GM23338 (cell line): ENCODE results near the gene SPN. TPM values are rescaled to one million over a fixed set of nuclear protein-coding genes. Genes with fewer than 3 reads are reported as not detected.

Source experiments
- ATAC-seq: fragments of 200-7000 bp; cut with Tn5 transposase; 3 replicates; pipeline ENCODE4 v1.9.1; 2020
- DNase-seq: peaks from one replicate; pipeline ENCODE4 v3.0.0-alpha.2; 2015; ENCODE audit warnings: low spot score
- H2AFZ ChIP-seq: fragments of 200-600 bp; sonication (generic); 2 replicates; pipeline ENCODE4 v1.8.0; 2016; ENCODE audit warnings: antibody characterized with exemption, mild to moderate bottlenecking, moderate library complexity
- H3F3A ChIP-seq: fragments of 200-600 bp; sonication (generic); replicated peaks from 2 replicates; pipeline ENCODE4 v1.8.0; 2017; ENCODE audit warnings: antibody characterized with exemption, mixed run types, low read depth
- H3K27ac ChIP-seq: fragments of 200-600 bp; sonication (generic); 2 replicates; pipeline ENCODE4 v1.6.1; 2016; ENCODE audit warnings: low read depth
- H3K27me3 ChIP-seq: fragments of 200-600 bp; sonication (generic); 2 replicates; pipeline ENCODE4 v1.8.0; 2016; ENCODE audit warnings: mild to moderate bottlenecking, mixed run types, moderate library complexity; ENCODE audit not compliant: insufficient read depth
- H3K36me3 ChIP-seq: fragments of 200-600 bp; sonication (generic); 2 replicates; pipeline ENCODE4 v1.8.0; 2016; ENCODE audit warnings: mild to moderate bottlenecking; ENCODE audit not compliant: insufficient read depth
- H3K4me1 ChIP-seq: fragments of 200-600 bp; sonication (generic); 2 replicates; pipeline ENCODE4 v1.8.0; 2016; ENCODE audit warnings: mild to moderate bottlenecking, moderate library complexity; ENCODE audit not compliant: insufficient read depth
- H3K4me2 ChIP-seq: fragments of 200-600 bp; sonication (generic); 2 replicates; pipeline ENCODE4 v1.7.1; 2017; ENCODE audit warnings: mixed run types
- H3K4me3 ChIP-seq: fragments of 200-600 bp; sonication (generic); 2 replicates; pipeline ENCODE4 v1.6.1; 2016; ENCODE audit warnings: mixed run types
- H3K79me2 ChIP-seq: fragments of 200-600 bp; sonication (generic); replicated peaks from 2 replicates; pipeline ENCODE4 v1.8.0; 2017; ENCODE audit warnings: mild to moderate bottlenecking; ENCODE audit not compliant: insufficient read depth
- H3K9me2 ChIP-seq: fragments of 200-600 bp; sonication (generic); 2 replicates; pipeline ENCODE4 v1.8.0; 2017; ENCODE audit not compliant: insufficient read depth
- H4K20me1 ChIP-seq: fragments of 200-600 bp; sonication (generic); replicated peaks from 2 replicates; pipeline ENCODE4 v1.8.0; 2017; ENCODE audit warnings: mild to moderate bottlenecking; ENCODE audit not compliant: insufficient read depth
- H3K27ac Mint-ChIP-seq: 2 replicates; pipeline ENCODE4 v1.8.0; 2020; ENCODE audit warnings: inconsistent platforms, mild to moderate bottlenecking, moderate library complexity, mixed read lengths
- H3K27me3 Mint-ChIP-seq: 3 replicates; pipeline ENCODE4 v1.8.0; 2022; ENCODE audit warnings: low read depth, mild to moderate bottlenecking, moderate library complexity, mixed read lengths, inconsistent platforms; ENCODE audit not compliant: insufficient read depth, poor library complexity
- H3K36me3 Mint-ChIP-seq: 3 replicates; pipeline ENCODE4 v1.8.0; 2021; ENCODE audit warnings: low read depth, mild to moderate bottlenecking, inconsistent platforms, moderate library complexity, mixed read lengths
- H3K4me1 Mint-ChIP-seq: 3 replicates; pipeline ENCODE4 v1.8.0; 2020; ENCODE audit warnings: mild to moderate bottlenecking, inconsistent platforms, mixed read lengths
- H3K4me3 Mint-ChIP-seq: 3 replicates; pipeline ENCODE4 v1.8.0; 2021; ENCODE audit warnings: moderate library complexity, mild to moderate bottlenecking, inconsistent platforms, mixed read lengths
- H3K9me3 Mint-ChIP-seq: 3 replicates; pipeline ENCODE4 v1.8.0; 2020; ENCODE audit warnings: moderate library complexity, mild to moderate bottlenecking, inconsistent platforms, mixed read lengths
- CTCF ChIP-seq, 2 experiments: fragments of 200-600 bp in 1 of 2; sonication (generic) in 1 of 2; conservative IDR thresholded peaks; 2 replicates each; pipeline versions ENCODE4 v1.5.1 to v1.6.1; 2016 to 2017; ENCODE audit warnings: antibody characterized with exemption in 2 of 2, low read depth in 2 of 2, mild to moderate bottlenecking in 2 of 2, moderate library complexity in 1 of 2
- ETS1 ChIP-seq: IDR thresholded peaks from 2 replicates; pipeline ENCODE4 v1.6.1; 2016; ENCODE audit warnings: antibody characterized with exemption
- EZH2 ChIP-seq: fragments of 200-600 bp; sonication (generic); IDR thresholded peaks from one replicate; pipeline ENCODE4 v1.8.0; 2017; ENCODE audit warnings: antibody characterized with exemption, mild to moderate bottlenecking, low read depth; ENCODE audit not compliant: unreplicated experiment
- NANOG ChIP-seq: IDR thresholded peaks from 2 replicates; pipeline ENCODE4 v1.6.1; 2016; ENCODE audit warnings: antibody characterized with exemption, borderline replicate concordance
- STAT1 ChIP-seq: IDR thresholded peaks from one replicate; pipeline ENCODE4 v1.6.1; 2016; ENCODE audit warnings: antibody characterized with exemption; ENCODE audit not compliant: unreplicated experiment
- ZNF114 ChIP-seq: fragments of 250-450 bp; sonication (Bioruptor Pico); IDR thresholded peaks from 2 replicates; pipeline ENCODE4 v1.5.0; 2020; ENCODE audit warnings: mild to moderate bottlenecking, moderate library complexity
- ZNF462 ChIP-seq: fragments of 250-450 bp; sonication (Bioruptor Pico); IDR thresholded peaks from 2 replicates; pipeline ENCODE4 v1.5.0; 2020; ENCODE audit warnings: mild to moderate bottlenecking, moderate library complexity
- polyA plus RNA-seq: library from polyadenylated mRNA; unstranded; fragments of >200 nt; fragmentation: Nextera tagmentation; extraction: Ambion mirVana; gene quantifications from 2 replicates; pipeline ENCODE4 v1.2.1, GENCODE V29; 2016
- total RNA-seq: library from RNA; depleted of rRNA; stranded (reverse); fragments of >200 nt; shearing (Covaris generic); gene quantifications from 2 replicates; pipeline ENCODE4 v1.2.3, GENCODE V29; 2014

The SPN gene
- total and polyA plus RNA-seq, 2 experiments from 2014 or later: 0.52 to 2.3 TPM

GRCh38 chr16:29714396-29714795, 51.3 kb downstream of the SPN start (continued):
- TF ChIP-seq STAT1 (no peak), EZH2 (no peak), NANOG (no peak), CTCF (conservative IDR thresholded peaks at IDR 0.05; ENCODE audit: low read depth in 2 of 2) (no peak), ETS1 (no peak)

- ATAC-seq (no peak), DNase-seq (no peak)
- peaks cover 88% of the 10 kb centered on the region for H3K36me3 Mint-ChIP-seq
Observed at GRCh38 chr16:29714972-29715371, 51.9 kb downstream of the SPN start.

More at GRCh38 chr16:29714972-29715371, 51.9 kb downstream of the SPN start:
- 0 out of 2 replicates have a peak overlapping the region, but pooled peaks have one; percentile 3 for H3K4me3 ChIP-seq
- TF ChIP-seq EZH2: no peak
- no peak for TF ChIP-seq ZNF462 (CRISPR knock-in tag)
- TF ChIP-seq ZNF114 (CRISPR knock-in tag): no peak
- TF ChIP-seq NANOG: no peak
- Mint-ChIP-seq H3K4me3 (no peak overlapping the region; the same call in 2 of the 3 replicates), H3K27me3 (peaks cover 23% of the 10 kb centered on the region), H3K4me1 (peaks cover 49% of the 10 kb centered on the region), H3K9me3 (peaks cover 3% of the 10 kb centered on the region; the same call in 1 of the 3 replicates), H3K27ac (peak overlapping the region; percentile 29; the same call in 1 of the 2 replicates)
- H3K9me2 ChIP-seq: no peaks in the 10 kb centered on the region
- H3K79me2 ChIP-seq: peaks cover 93% of the 10 kb centered on the region
- no peak overlapping the region for H3K4me2 ChIP-seq
- peaks cover 59% of the 10 kb centered on the region for H3K4me1 ChIP-seq
- peak overlapping the region; percentile 51 for H3K27ac ChIP-seq
- H3K36me3 ChIP-seq: peaks cover 35% of the 10 kb centered on the region
- H3K27me3 ChIP-seq: no peaks in the 10 kb centered on the region
- H3F3A ChIP-seq: peaks cover 29% of the 10 kb centered on the region; the same call in 1 of the 2 replicates
- H2AFZ ChIP-seq: no peak overlapping the region
- peaks cover 32% of the 10 kb centered on the region for H4K20me1 ChIP-seq
